B cell (primary cell): ENCODE results near the gene WFS1. TPM values are rescaled to one million over a fixed set of nuclear protein-coding genes. Genes with fewer than 3 reads are reported as not detected.

Source experiments
- ATAC-seq: fragments of 200-7000 bp; cut with Tn5 transposase; one replicate; pipeline ENCODE4 v1.10.0; 2021; ENCODE audit warnings: low read depth, mild to moderate bottlenecking, moderate number of reproducible peaks, moderate library complexity
- CTCF ChIA-PET: fragments of 350-600 bp; sonication (Branson Sonifier 250); formaldehyde crosslinking; loops from one replicate; lab custom pipeline; 2021; ENCODE audit warnings: antibody characterized with exemption, inconsistent platforms; lab: Charles Lee
- POLR2A ChIA-PET: fragments of 350-600 bp; sonication (Branson Sonifier 250); formaldehyde crosslinking; loops from one replicate; lab custom pipeline; 2021; ENCODE audit warnings: antibody characterized with exemption; lab: Charles Lee
- DNase-seq: peaks from one replicate; pipeline ENCODE4 v3.0.0; 2013
- H2AFZ ChIP-seq: 2 replicates; pipeline ENCODE4 v1.6.1; 2012; ENCODE audit warnings: mild to moderate bottlenecking, low read depth, low read length; ENCODE audit not compliant: insufficient read depth, poor library complexity, severe bottlenecking
- H3K27ac ChIP-seq, 2 donors: 1 replicate in 1 of 2; 2 replicates in 1 of 2; pipeline ENCODE4 v1.5.1; 2012 to 2013; ENCODE audit warnings: low read length in 2 of 2, mild to moderate bottlenecking in 2 of 2, moderate library complexity in 1 of 2
- H3K27me3 ChIP-seq, 4 experiments: fragments of 200-600 bp in 1 of 4; sonication (generic) in 1 of 4; replicated peaks in 1 of 4; 1 replicate in 2 of 4; 2 replicates in 2 of 4; pipeline versions ENCODE4 v1.6.1 to v1.7.0; 2013 to 2016; ENCODE audit warnings: low read length in 3 of 4, mild to moderate bottlenecking in 2 of 4, mixed read lengths in 1 of 4, moderate library complexity in 1 of 4; ENCODE audit not compliant: insufficient read depth in 4 of 4, control insufficient read depth in 3 of 4; ENCODE audit errors: control extremely low read depth in 1 of 4
- H3K36me3 ChIP-seq, 2 experiments: replicated peaks in 1 of 2; 1 replicate in 1 of 2; 2 replicates in 1 of 2; pipeline versions ENCODE4 v1.6.1 to v1.7.1; 2013; ENCODE audit warnings: low read length in 1 of 2; ENCODE audit not compliant: insufficient read depth in 2 of 2, control insufficient read depth in 1 of 2; ENCODE audit errors: control extremely low read depth in 1 of 2, extremely low read depth in 1 of 2
- H3K4me1 ChIP-seq, 2 donors: fragments of 200-600 bp in 1 of 2; sonication (generic) in 1 of 2; 1 replicate in 1 of 2; 2 replicates in 1 of 2; pipeline versions ENCODE4 v1.5.1 to v1.6.1; 2013 to 2017; ENCODE audit warnings: low read length in 2 of 2; ENCODE audit not compliant: control insufficient read depth in 2 of 2, insufficient read depth in 2 of 2
- H3K4me2 ChIP-seq: replicated peaks from 2 replicates; pipeline ENCODE3; 2012; ENCODE audit warnings: mild to moderate bottlenecking, low read depth, low read length; ENCODE audit not compliant: poor library complexity, severe bottlenecking
- H3K4me3 ChIP-seq, 5 experiments: fragments of 200-600 bp in 1 of 5; sonication (generic) in 1 of 5; 1 replicate in 3 of 5; 2 replicates in 2 of 5; pipeline versions ENCODE4 v1.5.1 to v1.7.0; 2011 to 2016; ENCODE audit warnings: low read length in 4 of 5, mild to moderate bottlenecking in 4 of 5, low read depth in 2 of 5, control low read depth in 1 of 5, moderate library complexity in 1 of 5; ENCODE audit not compliant: insufficient read depth in 1 of 5; ENCODE audit errors: control extremely low read depth in 1 of 5, extremely low read depth in 1 of 5
- H3K79me2 ChIP-seq: fragments of 200-600 bp; sonication (generic); one replicate; pipeline ENCODE4 v1.6.0; 2016; ENCODE audit warnings: low read length; ENCODE audit not compliant: control insufficient read depth, insufficient read depth
- H3K9ac ChIP-seq: fragments of 200-600 bp; sonication (generic); 2 replicates; pipeline ENCODE4 v1.6.1; 2017; ENCODE audit warnings: mild to moderate bottlenecking, low read length, moderate library complexity
- H3K9me3 ChIP-seq, 3 donors: one replicate each; pipeline versions ENCODE4 v1.6.1 to v1.7.1; 2013; ENCODE audit warnings: low read length in 2 of 3; ENCODE audit not compliant: control insufficient read depth in 2 of 3, insufficient read depth in 1 of 3; ENCODE audit errors: control extremely low read depth in 1 of 3
- H4K20me1 ChIP-seq: 2 replicates; pipeline ENCODE4 v1.6.0; 2012; ENCODE audit warnings: mild to moderate bottlenecking, low read length; ENCODE audit not compliant: insufficient read depth, control insufficient read depth, poor library complexity, severe bottlenecking
- H3K27ac Mint-ChIP-seq: one replicate; pipeline ENCODE4 v1.8.0; 2021; ENCODE audit warnings: mixed read lengths
- H3K27me3 Mint-ChIP-seq: one replicate; pipeline ENCODE4 v1.8.0; 2021; ENCODE audit warnings: mixed read lengths
- H3K4me1 Mint-ChIP-seq: one replicate; pipeline ENCODE4 v1.8.0; 2021; ENCODE audit warnings: mixed read lengths
- H3K4me3 Mint-ChIP-seq: one replicate; pipeline ENCODE4 v1.8.0; 2021; ENCODE audit warnings: mixed read lengths
- H3K9me3 Mint-ChIP-seq: one replicate; pipeline ENCODE4 v1.8.0; 2022; ENCODE audit warnings: mixed read lengths; ENCODE audit not compliant: insufficient read depth
- CTCF ChIP-seq: fragments of 200-600 bp; IDR thresholded peaks from one replicate; pipeline ENCODE4 v1.8.0; 2022; ENCODE audit warnings: antibody characterized with exemption, mild to moderate bottlenecking
- EZH2 ChIP-seq: IDR thresholded peaks from 2 replicates; pipeline ENCODE4 v1.6.1; 2012; ENCODE audit warnings: borderline replicate concordance, low read depth, mild to moderate bottlenecking, moderate library complexity, low read length; ENCODE audit not compliant: insufficient read depth, poor library complexity, severe bottlenecking
- WGBS: methylation state at CpG from one replicate; pipeline ENCODE4 v1.1.5; 2013; ENCODE audit warnings: missing lambda C conversion rate; ENCODE audit not compliant: insufficient coverage; 5-methylcytosine and 5-hydroxymethylcytosine counted together
- intact Hi-C: fragments of 100-400 bp; cut with micrococcal nuclease; formaldehyde crosslinking; loops from one replicate; pipeline ENCODE4 v1.10.0; 2022
- polyA plus RNA-seq: library from polyadenylated mRNA; depleted of rRNA; stranded (reverse); fragments of >200 nt; gene quantifications from 2 replicates; pipeline ENCODE4 v1.2.3, GENCODE V29; 2012
- total RNA-seq, 2 donors: library from RNA; stranded (reverse); fragments of 120-200 nt in 1 of 2; gene quantifications; 1 replicate in 1 of 2; 2 replicates in 1 of 2; pipeline versions ENCODE4 v1.2.3 to v1.2.4, GENCODE V29; 2013 to 2022

Gene WFS1
- total and polyA plus RNA-seq, 2 donors (not counting 1 experiment from before 2014, with no cell fraction given) = 5.8 to 6.7 TPM

- H3K27ac Mint-ChIP-seq = no peak overlapping the region
- no peak for ATAC-seq
- no peak overlapping the region for H3K4me3 Mint-ChIP-seq
These were observed 6.0 kb upstream of the WFS1 start for GRCh38 chr4:6263526-6264224.

More at GRCh38 chr4:6263526-6264224, 6.0 kb upstream of the WFS1 start:
- Mint-ChIP-seq H3K4me1 (peaks cover 27% of the 10 kb centered on the region), H3K9me3 (no peaks in the 10 kb centered on the region), H3K27me3 (peaks cover 9% of the 10 kb centered on the region)
- no peak overlapping the region for H2AFZ ChIP-seq
- H4K20me1 ChIP-seq = no peaks in the 10 kb centered on the region
- H3K9ac ChIP-seq = no peak overlapping the region
- H3K27ac ChIP-seq = no peak overlapping the region
- no peak overlapping the region for H3K4me3 ChIP-seq
- TF ChIP-seq CTCF (no peak), EZH2 (no peak)
- whole genome bisulfite sequencing = 76% methylated on average over 4 of the region's 15 CpGs
- no peaks in the 10 kb centered on the region for H3K36me3 ChIP-seq
- no peak for DNase-seq
- H3K79me2 ChIP-seq = no peaks in the 10 kb centered on the region
- H3K9me3 ChIP-seq = no peaks in the 10 kb centered on the region
- H3K4me1 ChIP-seq = peaks cover 21 to 24% of the 10 kb centered on the region in 2 donors
- intact Hi-C loops = no loop called here
- peaks cover 0 to 6% (median 0%) of the 10 kb centered on the region in 4 experiments for H3K27me3 ChIP-seq
- ChIA-PET POLR2A (no interaction called here), CTCF (interaction anchor here (1.2 to 3.5 kb wide), 2 partner anchors 13 to 64 kb away, joined by 9 to 13 read pairs; no protein-coding TSS in a partner anchor)
- no peak overlapping the region for H3K4me2 ChIP-seq
